ENCODE data around the gene IRS1.

- TF ChIP-seq POLR2A (IDR thresholded peaks at IDR 0.05) = no peak
- no peak for TF ChIP-seq CTCF (IDR thresholded peaks at IDR 0.05)
- TF ChIP-seq POLR2AphosphoS5 (IDR thresholded peaks at IDR 0.05; ENCODE audit: insufficient read depth in 1 of 2, low read depth in 1 of 2) = no peak
These were observed 39.9 kb downstream of the IRS1 start for GRCh38 chr2:226759768-226760167.

Measured in vagina (tissue), 2 donors.